Suprapubic skin (tissue), 4 donors: ENCODE results near the gene RPS6KC1.

Experiments
- EP300 ChIP-seq: sonication (generic); formaldehyde crosslinking; IDR thresholded peaks from one replicate; pipeline ENCODE4 v1.6.1; 2017; ENCODE audit warnings: antibody characterized with exemption
- POLR2A ChIP-seq, 2 donors: fragments of 450-650 bp; IDR thresholded peaks; one replicate each; pipeline ENCODE4 v1.6.1; 2017; ENCODE audit warnings: antibody characterized with exemption in 2 of 2, mild to moderate bottlenecking in 2 of 2, moderate library complexity in 2 of 2
- POLR2AphosphoS5 ChIP-seq, 3 donors: sonication (generic); formaldehyde crosslinking; IDR thresholded peaks; one replicate each; pipeline ENCODE4 v1.6.1; 2017; ENCODE audit warnings: antibody characterized with exemption in 3 of 3
- TF ChIP-seq, protein P1 (sequence below), 2 donors: fragments of 200-600 bp in 1 of 2; fragments of 450-650 bp in 1 of 2; sonication (generic) in 1 of 2; IDR thresholded peaks; one replicate each; pipeline ENCODE4 v1.5.1; 2016 to 2019; ENCODE audit warnings: antibody characterized with exemption in 2 of 2, mild to moderate bottlenecking in 1 of 2, moderate library complexity in 1 of 2

GRCh38 chr1:213122514-213122929 lies 71.5 kb downstream of the RPS6KC1 start:
- TF ChIP-seq, protein P1, sequence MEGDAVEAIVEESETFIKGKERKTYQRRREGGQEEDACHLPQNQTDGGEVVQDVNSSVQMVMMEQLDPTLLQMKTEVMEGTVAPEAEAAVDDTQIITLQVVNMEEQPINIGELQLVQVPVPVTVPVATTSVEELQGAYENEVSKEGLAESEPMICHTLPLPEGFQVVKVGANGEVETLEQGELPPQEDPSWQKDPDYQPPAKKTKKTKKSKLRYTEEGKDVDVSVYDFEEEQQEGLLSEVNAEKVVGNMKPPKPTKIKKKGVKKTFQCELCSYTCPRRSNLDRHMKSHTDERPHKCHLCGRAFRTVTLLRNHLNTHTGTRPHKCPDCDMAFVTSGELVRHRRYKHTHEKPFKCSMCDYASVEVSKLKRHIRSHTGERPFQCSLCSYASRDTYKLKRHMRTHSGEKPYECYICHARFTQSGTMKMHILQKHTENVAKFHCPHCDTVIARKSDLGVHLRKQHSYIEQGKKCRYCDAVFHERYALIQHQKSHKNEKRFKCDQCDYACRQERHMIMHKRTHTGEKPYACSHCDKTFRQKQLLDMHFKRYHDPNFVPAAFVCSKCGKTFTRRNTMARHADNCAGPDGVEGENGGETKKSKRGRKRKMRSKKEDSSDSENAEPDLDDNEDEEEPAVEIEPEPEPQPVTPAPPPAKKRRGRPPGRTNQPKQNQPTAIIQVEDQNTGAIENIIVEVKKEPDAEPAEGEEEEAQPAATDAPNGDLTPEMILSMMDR (IDR thresholded peaks at IDR 0.05): peak in 1 of 2 donors; percentile 35
- TF ChIP-seq POLR2A (IDR thresholded peaks at IDR 0.05): no peak
- no peak for TF ChIP-seq POLR2AphosphoS5 (IDR thresholded peaks at IDR 0.05)
- no peak for TF ChIP-seq EP300
